ENCODE measurements around the gene ZNF865.
A peak's percentile ranks its signal among the peaks of the same experiment; 100 is the strongest.

GRCh38 chr19:55647732-55648584, 42.5 kb downstream of the ZNF865 start, which contains the start of gene CCDC106:
- TF ChIP-seq CTCF (IDR thresholded peaks at IDR 0.05) (peak in 1 of 7 experiments; percentile 4), POLR2A (IDR thresholded peaks at IDR 0.05) (peak in 1 of 3 donors; percentile 25)

All from body of pancreas (tissue), 4 donors.